ENCODE results near the gene ZNF219.
A peak's percentile ranks its signal among the peaks of the same experiment; 100 is the strongest.

DNA sequence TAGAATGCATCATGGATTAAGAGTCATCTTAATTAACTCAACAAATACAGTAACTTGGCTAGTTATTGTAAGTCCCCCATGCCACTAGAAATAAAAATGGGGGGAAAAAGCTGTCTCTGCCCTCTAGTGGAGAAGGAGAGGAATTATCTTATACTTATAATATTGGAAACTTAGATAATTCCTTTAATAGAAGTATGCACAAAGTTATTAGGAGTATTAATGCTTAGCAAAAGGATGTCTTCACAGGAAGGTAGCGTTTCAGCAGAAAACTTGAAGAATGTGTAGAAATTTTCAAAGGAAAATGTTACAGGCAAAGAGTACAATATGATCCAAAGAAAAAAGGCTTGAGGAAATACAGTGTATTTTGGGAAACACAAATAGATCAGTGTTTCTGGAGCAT, 37.6 kb upstream of the ZNF219 start:
- TF ChIP-seq, protein P1, sequence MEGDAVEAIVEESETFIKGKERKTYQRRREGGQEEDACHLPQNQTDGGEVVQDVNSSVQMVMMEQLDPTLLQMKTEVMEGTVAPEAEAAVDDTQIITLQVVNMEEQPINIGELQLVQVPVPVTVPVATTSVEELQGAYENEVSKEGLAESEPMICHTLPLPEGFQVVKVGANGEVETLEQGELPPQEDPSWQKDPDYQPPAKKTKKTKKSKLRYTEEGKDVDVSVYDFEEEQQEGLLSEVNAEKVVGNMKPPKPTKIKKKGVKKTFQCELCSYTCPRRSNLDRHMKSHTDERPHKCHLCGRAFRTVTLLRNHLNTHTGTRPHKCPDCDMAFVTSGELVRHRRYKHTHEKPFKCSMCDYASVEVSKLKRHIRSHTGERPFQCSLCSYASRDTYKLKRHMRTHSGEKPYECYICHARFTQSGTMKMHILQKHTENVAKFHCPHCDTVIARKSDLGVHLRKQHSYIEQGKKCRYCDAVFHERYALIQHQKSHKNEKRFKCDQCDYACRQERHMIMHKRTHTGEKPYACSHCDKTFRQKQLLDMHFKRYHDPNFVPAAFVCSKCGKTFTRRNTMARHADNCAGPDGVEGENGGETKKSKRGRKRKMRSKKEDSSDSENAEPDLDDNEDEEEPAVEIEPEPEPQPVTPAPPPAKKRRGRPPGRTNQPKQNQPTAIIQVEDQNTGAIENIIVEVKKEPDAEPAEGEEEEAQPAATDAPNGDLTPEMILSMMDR (conservative IDR thresholded peaks at IDR 0.05; ENCODE audit: low read length) = peak; percentile 81
- TF ChIP-seq EZH2phosphoT487 (IDR thresholded peaks at IDR 0.05; ENCODE audit: borderline replicate concordance) = no peak

Data from Loucy (cell line).